K562 (cell line): ENCODE data around the gene SLC27A6. TPM values are rescaled to one million over a fixed set of nuclear protein-coding genes. Genes with fewer than 3 reads are reported as not detected.

ENCODE experiments used
- ATAC-seq: fragments of 200-7000 bp; cut with Tn5 transposase; 3 replicates; pipeline ENCODE4 v1.9.1; 2020; ENCODE audit warnings: moderate library complexity
- BruUV-seq: library from RNA; stranded (reverse); fragments of 400-500 nt; replicated peaks from 2 replicates; lab custom pipeline; 2021; lab: Mats Ljungman, UMichigan
- CTCF ChIA-PET: fragments of 300-600 bp; formaldehyde crosslinking; extraction: SDS; loops from one replicate; lab custom pipeline; 2021; ENCODE audit warnings: low intra/inter-chr PET ratio; lab: Yijun Ruan, JAX
- POLR2A ChIA-PET: fragments of 300-600, 350-650 bp; sonication (Branson Sonifier 250); formaldehyde crosslinking; extraction: SDS; loops from one replicate; lab custom pipeline; 2021; ENCODE audit warnings: antibody characterized with exemption, inconsistent platforms; lab: Yijun Ruan, JAX
- DNase-seq, 4 experiments: peaks; one replicate each; pipeline versions ENCODE4 v3.0.0 to v3.0.0-alpha.2; 2011 to 2018; ENCODE audit warnings: low spot score in 3 of 4, mixed read lengths in 3 of 4; ENCODE audit errors: extremely low read depth in 1 of 4
- FAIRE-seq: peaks from 2 replicates; lab custom pipeline; 2011; peaks lifted over from hg19 to GRCh38; lab: Jason Lieb, UNC
- H2AFZ ChIP-seq: 2 replicates; pipeline ENCODE4 v1.6.0; 2011; ENCODE audit warnings: low read depth, low read length, control low read depth, inconsistent platforms
- H3K27ac ChIP-seq: fragments of 200-600 bp; 3 replicates; pipeline ENCODE4 v1.8.0; 2011; ENCODE audit warnings: low read depth, mild to moderate bottlenecking, control low read depth, inconsistent platforms, low read length, moderate library complexity, mixed read lengths; ENCODE audit errors: extremely low read depth
- H3K27me3 ChIP-seq, 2 experiments: fragments of 300-600 bp in 1 of 2; 2 replicates in 1 of 2; 3 replicates in 1 of 2; pipeline versions ENCODE4 v1.6.0 to v1.8.0; 2011; ENCODE audit warnings: inconsistent platforms in 2 of 2, low read length in 2 of 2, mild to moderate bottlenecking in 1 of 2, mixed read lengths in 1 of 2, moderate library complexity in 1 of 2; ENCODE audit not compliant: control insufficient read depth in 2 of 2, insufficient read depth in 2 of 2
- H3K36me3 ChIP-seq: fragments of 300-600 bp; 3 replicates; pipeline ENCODE4 v1.8.0; 2011; ENCODE audit warnings: mild to moderate bottlenecking, low read length, inconsistent platforms; ENCODE audit not compliant: control insufficient read depth, insufficient read depth
- H3K4me1 ChIP-seq, 2 experiments: fragments of 200-600 bp in 1 of 2; replicated peaks in 1 of 2; 2 replicates in 1 of 2; 3 replicates in 1 of 2; pipeline versions ENCODE4 v1.5.1 to v1.8.0; 2011; ENCODE audit warnings: inconsistent platforms in 2 of 2, low read length in 2 of 2, mild to moderate bottlenecking in 1 of 2, mixed read lengths in 1 of 2, moderate library complexity in 1 of 2; ENCODE audit not compliant: control insufficient read depth in 2 of 2, insufficient read depth in 2 of 2
- H3K4me2 ChIP-seq: 2 replicates; pipeline ENCODE4 v1.6.1; 2011; ENCODE audit warnings: low read length, control low read depth, inconsistent platforms, mixed read lengths; ENCODE audit not compliant: insufficient read depth
- H3K4me3 ChIP-seq: fragments of 200-600 bp; sonication (generic), shearing (Covaris generic); 2 replicates; pipeline ENCODE4 v1.5.1; 2016; ENCODE audit warnings: control low read depth, inconsistent platforms
- H3K79me2 ChIP-seq: fragments of 200-600 bp; 3 replicates; pipeline ENCODE4 v1.8.0; 2011; ENCODE audit warnings: low read length, inconsistent platforms; ENCODE audit not compliant: control insufficient read depth, insufficient read depth
- H3K9ac ChIP-seq, 2 experiments: 2 replicates each; pipeline versions ENCODE4 v1.6.0 to v1.6.1; 2011; ENCODE audit warnings: low read depth in 2 of 2, low read length in 2 of 2, control low read depth in 1 of 2, inconsistent platforms in 1 of 2, mild to moderate bottlenecking in 1 of 2, mixed read lengths in 1 of 2; ENCODE audit not compliant: insufficient read depth in 1 of 2
- H3K9me1 ChIP-seq: one replicate; pipeline ENCODE4 v1.6.0; 2011; ENCODE audit warnings: inconsistent platforms, mild to moderate bottlenecking, low read length, moderate library complexity; ENCODE audit not compliant: control insufficient read depth, insufficient read depth
- H3K9me3 ChIP-seq: replicated peaks from 2 replicates; pipeline ENCODE4 v1.5.1; 2011; ENCODE audit warnings: low read depth, low read length, inconsistent platforms; ENCODE audit not compliant: control insufficient read depth, insufficient read depth
- H4K20me1 ChIP-seq: replicated peaks from 2 replicates; pipeline ENCODE4 v1.6.1; 2011; ENCODE audit warnings: low read length, inconsistent platforms, mixed read lengths; ENCODE audit not compliant: control insufficient read depth, insufficient read depth
- ADNP ChIP-seq: fragments of 200-800 bp; sonication (Bioruptor generic); IDR thresholded peaks from 2 replicates; pipeline ENCODE4 v1.6.1; 2016; ENCODE audit warnings: missing genetic modification characterization, missing compliant biosample characterization
- BCLAF1 ChIP-seq, 2 experiments: fragments of 450-650 bp in 1 of 2; IDR thresholded peaks; 2 replicates each; pipeline ENCODE4 v1.6.1; 2011 to 2017; ENCODE audit warnings: low read depth in 2 of 2, antibody characterized with exemption in 1 of 2, borderline replicate concordance in 1 of 2, low read length in 1 of 2, mild to moderate bottlenecking in 1 of 2, mixed read lengths in 1 of 2; ENCODE audit not compliant: control insufficient read depth in 1 of 2
- BDP1 ChIP-seq: IDR thresholded peaks from 3 replicates; pipeline ENCODE4 v1.6.1; 2011; ENCODE audit not compliant: insufficient read length, insufficient read depth
- CCAR2 ChIP-seq: fragments of 200-400 bp; formaldehyde crosslinking; IDR thresholded peaks from 2 replicates; pipeline ENCODE4 v1.6.1; 2017; ENCODE audit warnings: mild to moderate bottlenecking, low read depth, low read length
- CHD4 ChIP-seq: fragments of 200-600 bp; sonication (generic); IDR thresholded peaks from 3 replicates; pipeline ENCODE4 v1.6.1; 2012; ENCODE audit warnings: low read depth, mild to moderate bottlenecking, mixed read lengths, low read length, inconsistent platforms; ENCODE audit not compliant: insufficient read depth, insufficient replicate concordance, poor library complexity, severe bottlenecking
- DDX20 ChIP-seq: fragments of 450-650 bp; IDR thresholded peaks from 2 replicates; pipeline ENCODE4 v1.6.1; 2016; ENCODE audit warnings: missing genetic modification characterization, low read depth, mild to moderate bottlenecking, missing compliant biosample characterization, moderate library complexity
- ELK1 ChIP-seq: sonication (generic); formaldehyde crosslinking; IDR thresholded peaks from 2 replicates; pipeline ENCODE4 v1.8.1; 2022; ENCODE audit warnings: missing genetic modification reagents
- GABPA ChIP-seq: fragments of 200-800 bp; sonication (Bioruptor generic); conservative IDR thresholded peaks from 2 replicates; pipeline ENCODE4 v1.6.1; 2016; ENCODE audit warnings: low read depth, missing genetic modification characterization, missing compliant biosample characterization
- KDM1A ChIP-seq, 2 experiments: fragments of 450-650 bp; IDR thresholded peaks; 2 replicates each; pipeline ENCODE4 v1.6.1; 2016; ENCODE audit warnings: mild to moderate bottlenecking in 2 of 2
- MEF2D ChIP-seq: conservative IDR thresholded peaks from 2 replicates; pipeline ENCODE4 v1.6.1; 2016; ENCODE audit warnings: low read depth, missing genetic modification characterization, missing compliant biosample characterization
- MXD1 ChIP-seq: fragments of 250-450 bp; sonication (Bioruptor Pico); IDR thresholded peaks from 2 replicates; pipeline ENCODE4 v1.8.0; 2021; ENCODE audit warnings: borderline replicate concordance, mild to moderate bottlenecking, moderate library complexity; ENCODE audit not compliant: poor library complexity, severe bottlenecking
- NUFIP1 ChIP-seq: fragments of 450-650 bp; IDR thresholded peaks from 2 replicates; pipeline ENCODE4 v1.6.1; 2018; ENCODE audit not compliant: partially characterized antibody
- ZBTB17 ChIP-seq: fragments of 450-650 bp; formaldehyde crosslinking; IDR thresholded peaks from 2 replicates; pipeline ENCODE4 v1.4.0; 2020; ENCODE audit warnings: mild to moderate bottlenecking
- WGBS: fragments of 100-300 bp; shearing (Covaris generic); methylation state at CpG from one replicate; pipeline ENCODE4 v1.1.6; 2016; ENCODE audit warnings: low coverage, mixed read lengths; ENCODE audit not compliant: insufficient coverage; ENCODE audit errors: missing lambda C conversion rate; 5-methylcytosine and 5-hydroxymethylcytosine counted together
- in situ Hi-C: fragments of 300-500 bp; cut with MboI; formaldehyde crosslinking; loops from 4 replicates; pipeline ENCODE4 v1.15.0; 2018; ENCODE audit warnings: inconsistent platforms, mixed read lengths
- intact Hi-C: fragments of 100-400 bp; cut with micrococcal nuclease; formaldehyde crosslinking; loops from 2 replicates; pipeline ENCODE4 v1.14.2; 2022
- polyA plus RNA-seq, 8 experiments: library from polyadenylated mRNA; depleted of rRNA in 4 of 8; stranded (reverse) in 5 of 8; unstranded in 3 of 8; fragments of >200 nt; fragmentation: Nextera tagmentation in 2 of 8; fragmentation: Illumina TruSeq in 1 of 8; extraction: Ambion mirVana in 2 of 8; extraction: Trizol in 1 of 8; gene quantifications; 2 replicates each; pipeline versions ENCODE4 v1.2.1 to v1.2.3, GENCODE V29; 2011 to 2014; ENCODE audit warnings: inconsistent platforms in 1 of 8, missing spikeins in 1 of 8
- total RNA-seq, 7 experiments: library from RNA; depleted of rRNA in 6 of 7; stranded (reverse); fragments of >200 nt in 6 of 7; fragmentation: Illumina TruSeq in 2 of 7; extraction: Trizol in 2 of 7; gene quantifications; 2 replicates each; pipeline versions ENCODE4 v1.2.1 to v1.2.3, GENCODE V29; 2011 to 2021; ENCODE audit warnings: low replicate concordance in 1 of 7

The SLC27A6 gene
- total and polyA plus RNA-seq, 9 of the 15 experiments (the other 6 are each of a cell fraction or from before 2014, with no cell fraction given), result 0.56 to 1.9 (median 1.2) TPM

- no peak for TF ChIP-seq MXD1 (CRISPR knock-in tag)
These were observed 57.3 kb downstream of the SLC27A6 start (continued) for GRCh38 chr5:129022599-129022998.

GRCh38 chr5:129027260-129027659 lies 62.0 kb downstream of the SLC27A6 start:
- 0% methylated on average over 1 of the region's 1 CpG for WGBS
- DNase-seq (no peak), ATAC-seq (no peak), FAIRE-seq (no peak)
- Histone ChIP-seq H3K9ac (no peak overlapping the region), H3K4me1 (no peaks in the 10 kb centered on the region), H3K9me1 (no peaks in the 10 kb centered on the region), H3K27ac (no peak overlapping the region), H3K36me3 (no peaks in the 10 kb centered on the region), H3K27me3 (no peaks in the 10 kb centered on the region), H4K20me1 (no peaks in the 10 kb centered on the region), H3K9me3 (no peaks in the 10 kb centered on the region), H3K4me2 (no peak overlapping the region), H3K79me2 (no peaks in the 10 kb centered on the region), H2AFZ (no peak overlapping the region), H3K4me3 (no peak overlapping the region)
- intact Hi-C loops (no loop called here), in situ Hi-C loops (no loop called here)
- ChIA-PET CTCF (no interaction called here), POLR2A (no interaction called here)
- TF ChIP-seq ELK1 (no peak), BCLAF1 (IDR thresholded peaks at IDR 0.05; ENCODE audit: borderline replicate concordance in 1 of 2, control insufficient read depth in 1 of 2, low read depth in 2 of 2, low read length in 1 of 2) (no peak), CCAR2 (no peak), DDX20 (tag) (no peak), BDP1 (no peak), NUFIP1 (no peak), ZBTB17 (CRISPR knock-in tag) (no peak), ADNP (tag) (no peak), MEF2D (no peak), KDM1A (IDR thresholded peaks at IDR 0.05) (no peak), GABPA (no peak), CHD4 (no peak)
- no TSS peak for BruUV-seq
